KBM-7 (cell line): Measurements from ENCODE around the gene CCND1.

Experiments used
- DNase-seq: peaks from one replicate; pipeline ENCODE4 v3.0.0-alpha.2; 2015
- in situ Hi-C: fragments of 300-500 bp; cut with MboI; formaldehyde crosslinking; loops from 2 replicates; pipeline ENCODE4 v1.14.3; 2020; ENCODE audit warnings: low sequenced_read_pairs, low pct_unique_long_range_greater_than_20kb, mixed read lengths

The CCND1 gene

GRCh38 chr11:69696749-69697468 lies 56.0 kb downstream of the CCND1 start:
- in situ Hi-C loops = no loop called here

GRCh38 chr11:69697469-69697843 lies 56.5 kb downstream of the CCND1 start:
- in situ Hi-C loops = no loop called here
- no peak for DNase-seq

More at GRCh38 chr11:69696749-69697468, 56.0 kb downstream of the CCND1 start:
- DNase-seq = no peak

- in situ Hi-C loops = no loop called here
- DNase-seq = no peak
Measured at GRCh38 chr11:69697861-69698260, 56.9 kb downstream of the CCND1 start.

GRCh38 chr11:69698362-69698761 lies 57.4 kb downstream of the CCND1 start:
- no peak for DNase-seq
- in situ Hi-C loops = no loop called here

- in situ Hi-C loops = no loop called here
- no peak for DNase-seq
Measured at GRCh38 chr11:69699213-69699612, 58.3 kb downstream of the CCND1 start.

- no peak for DNase-seq
- in situ Hi-C loops = loop anchor here (25.0 kb wide), 2 partner anchors 187 to 487 kb away; no protein-coding TSS in a partner anchor
Measured at GRCh38 chr11:69700278-69701140, 59.6 kb downstream of the CCND1 start.

GRCh38 chr11:69702239-69702691 lies 61.3 kb downstream of the CCND1 start:
- DNase-seq = no peak
- in situ Hi-C loops = loop anchor here (25.0 kb wide), 2 partner anchors 185 to 485 kb away; no protein-coding TSS in a partner anchor

- in situ Hi-C loops = loop anchor here (25.0 kb wide), 2 partner anchors 184 to 484 kb away; no protein-coding TSS in a partner anchor
- DNase-seq = no peak
Measured at GRCh38 chr11:69702769-69703452, 62.0 kb downstream of the CCND1 start.

- DNase-seq = no peak
- in situ Hi-C loops = loop anchor here (25.0 kb wide), 2 partner anchors 184 to 484 kb away; no protein-coding TSS in a partner anchor
Measured at GRCh38 chr11:69703453-69703767, 62.5 kb downstream of the CCND1 start.
